Adrenal gland (tissue), 12 donors: Measurements from ENCODE around the gene ATG12. TPM values are rescaled to one million over a fixed set of nuclear protein-coding genes. Genes with fewer than 3 reads are reported as not detected.

Source experiments
- DNase-seq, 7 donors: peaks; one replicate each; pipeline ENCODE4 v3.0.0-alpha.2; 2019 to 2020
- H3K27ac ChIP-seq, 5 donors: fragments of 200-600 bp; sonication (generic) in 4 of 5; 1 replicate in 3 of 5; 2 replicates in 2 of 5; pipeline versions ENCODE4 v1.5.1 to v1.8.0; 2016 to 2020; ENCODE audit warnings: mild to moderate bottlenecking in 1 of 5
- H3K27me3 ChIP-seq: fragments of 200-600 bp; 2 replicates; pipeline ENCODE4 v1.8.0; 2021
- H3K36me3 ChIP-seq, 2 donors: fragments of 200-600 bp; replicated peaks in 1 of 2; 1 replicate in 1 of 2; 2 replicates in 1 of 2; pipeline versions ENCODE4 v1.5.1 to v1.8.0; 2018 to 2022
- H3K4me1 ChIP-seq, 2 donors: fragments of 200-600 bp; replicated peaks in 1 of 2; 1 replicate in 1 of 2; 2 replicates in 1 of 2; pipeline versions ENCODE4 v1.5.1 to v1.8.0; 2018 to 2021
- H3K4me3 ChIP-seq, 4 donors: fragments of 200-600 bp; sonication (generic) in 3 of 4; one replicate each; pipeline ENCODE4 v1.5.1; 2016 to 2018
- H3K9me3 ChIP-seq, 3 donors: fragments of 200-600 bp; sonication (generic) in 1 of 3; replicated peaks in 1 of 3; 1 replicate in 2 of 3; 2 replicates in 1 of 3; pipeline versions ENCODE4 v1.5.1 to v1.8.0; 2016 to 2021
- CTCF ChIP-seq, 6 experiments: fragments of 450-650 bp in 4 of 6; fragments of 200-600 bp in 2 of 6; sonication (generic) in 1 of 6; IDR thresholded peaks; 1 replicate in 5 of 6; 2 replicates in 1 of 6; pipeline versions ENCODE4 v1.5.1 to v1.8.0; 2016 to 2021; ENCODE audit warnings: antibody characterized with exemption in 6 of 6, mild to moderate bottlenecking in 2 of 6, moderate library complexity in 1 of 6
- POLR2A ChIP-seq, 2 donors: fragments of 450-650 bp; IDR thresholded peaks; one replicate each; pipeline ENCODE4 v1.6.1; 2017; ENCODE audit warnings: antibody characterized with exemption in 2 of 2, mild to moderate bottlenecking in 2 of 2, moderate library complexity in 1 of 2
- WGBS, 4 donors: extraction: QIAGEN DNeasy Blood & Tissue Kit in 2 of 4; methylation state at CpG; one replicate each; pipeline versions ENCODE4 v1.1.5 to v1.1.7; 2013 to 2017; 5-methylcytosine and 5-hydroxymethylcytosine counted together
- intact Hi-C, 2 donors: fragments of 100-400 bp; cut with DNase I; formaldehyde crosslinking; loops; one replicate each; pipeline versions ENCODE4 v1.14.1 to v1.15.0; 2022 to 2023
- polyA plus RNA-seq, 3 donors: library from polyadenylated mRNA; stranded (reverse); fragments of 200-250 nt in 2 of 3; fragments of 350-450 nt in 1 of 3; fragmentation: Illumina TruSeq in 1 of 3; extraction: RNeasy Lipid Tissue Mini Kit (QIAGEN cat#74804) in 1 of 3; gene quantifications; one replicate each; pipeline ENCODE4 v1.2.3, GENCODE V29; 2013 to 2014
- total RNA-seq, 9 donors: library from RNA; depleted of rRNA in 4 of 9; stranded (reverse); fragments of >200 nt in 4 of 9; fragments of 120-200 nt in 1 of 9; fragmentation: NEBNext Ultra II Directional in 1 of 9; extraction: Animal tissue kit (Norgen Biotek cat#: 25700) in 1 of 9; gene quantifications; one replicate each; pipeline versions ENCODE4 v1.1.0 to v1.2.4, GENCODE V29; 2013 to 2023
- donor health status: healthy with polysubstance abuse.
- donor health status: Bipolar disorder and iron deficiency.
- donor health status: DM: yes; HTN: yes; CAD: no.
- donor health status: DM: no; HTN: no; CAD: no.
- donor health status: DM: no; HTN: no; CAD: no.
- donor health status: DM: yes; HTN: yes; CAD: no.

Gene ATG12
- total and polyA plus RNA-seq, 12 donors, result 23.7 to 68.0 (median 41.1) TPM

- intact Hi-C loops, result no loop called here
- H3K9me3 ChIP-seq, result no peaks in the 10 kb centered on the region
- H3K4me1 ChIP-seq, result peaks cover 7 to 30% of the 10 kb centered on the region in 2 donors
- H3K27ac ChIP-seq, result no peak overlapping the region
- no peak for DNase-seq
- no peaks in the 10 kb centered on the region for H3K36me3 ChIP-seq
- no peaks in the 10 kb centered on the region for H3K27me3 ChIP-seq
- TF ChIP-seq POLR2A (IDR thresholded peaks at IDR 0.05) (no peak), CTCF (IDR thresholded peaks at IDR 0.05) (no peak)
- no peak overlapping the region for H3K4me3 ChIP-seq
Observed at GRCh38 chr5:115859378-115859777, 18.0 kb upstream of the ATG12 start.

DNA sequence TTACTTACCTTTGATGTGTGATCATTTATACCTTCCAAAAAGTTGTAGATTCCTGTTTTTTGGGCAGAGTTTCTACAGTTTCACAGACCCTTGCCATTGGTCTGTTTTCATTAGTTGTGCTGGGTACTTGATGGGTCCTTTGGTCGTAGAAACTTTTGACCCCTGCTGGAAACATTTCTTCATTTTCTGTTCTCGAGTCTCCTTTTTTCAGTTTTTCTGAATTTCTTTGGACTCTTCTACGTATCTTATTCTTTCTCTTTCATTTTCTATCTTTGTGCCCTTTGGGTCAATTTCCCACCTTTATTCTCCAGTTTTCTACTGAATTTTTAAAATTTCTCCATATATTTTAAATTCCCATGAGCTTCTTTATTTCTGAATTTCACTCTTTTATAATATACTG lies 17.0 kb upstream of the ATG12 start:
- WGBS, 4 donors, result 69 to 80% (median 76%) methylated on average over 3 of the region's 3 CpGs

GRCh38 chr5:115857626-115858349 lies 16.4 kb upstream of the ATG12 start:
- Histone ChIP-seq H3K4me3 (no peak overlapping the region), H3K4me1 (peaks cover 7 to 30% of the 10 kb centered on the region in 2 donors), H3K36me3 (no peaks in the 10 kb centered on the region), H3K27ac (no peak overlapping the region), H3K27me3 (no peaks in the 10 kb centered on the region), H3K9me3 (no peaks in the 10 kb centered on the region)
- no peak for TF ChIP-seq POLR2A (IDR thresholded peaks at IDR 0.05)
- no peak for TF ChIP-seq CTCF (IDR thresholded peaks at IDR 0.05)
- DNase-seq, result no peak
- 43 to 46% (median 44%) methylated on average over 2 of the region's 2 CpGs for WGBS, 4 donors
- intact Hi-C loops, result no loop called here

More for the DNA sequence above, 17.0 kb upstream of the ATG12 start:
- H3K27me3 ChIP-seq, result no peaks in the 10 kb centered on the region
- H3K36me3 ChIP-seq, result no peaks in the 10 kb centered on the region
- H3K4me3 ChIP-seq, result no peak overlapping the region
- DNase-seq, result no peak
- no peak overlapping the region for H3K27ac ChIP-seq
- TF ChIP-seq CTCF (IDR thresholded peaks at IDR 0.05) (no peak), POLR2A (IDR thresholded peaks at IDR 0.05) (no peak)
- H3K4me1 ChIP-seq, result peaks cover 7 to 30% of the 10 kb centered on the region in 2 donors
- intact Hi-C loops, result no loop called here
- H3K9me3 ChIP-seq, result no peaks in the 10 kb centered on the region

DNA sequence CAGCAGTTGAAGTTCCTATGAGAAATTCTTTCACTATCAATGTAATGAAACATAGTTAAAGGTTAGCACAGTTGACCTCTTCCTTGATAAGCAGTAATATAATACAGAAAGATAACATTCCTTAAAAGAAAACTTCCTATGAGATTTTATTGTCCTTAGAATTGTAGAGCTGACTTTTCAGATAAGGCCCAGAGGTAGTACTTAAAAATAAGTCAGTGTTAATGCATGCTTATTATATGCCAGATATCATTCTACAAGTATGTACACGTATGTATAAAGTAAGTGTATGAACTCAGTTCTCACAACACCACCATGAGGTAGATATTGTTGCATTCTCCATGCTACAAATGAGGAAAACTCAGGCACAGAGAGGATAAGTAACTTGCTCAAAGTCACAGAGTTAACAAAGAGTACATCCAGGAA lies 15.7 kb upstream of the ATG12 start:
- H3K4me3 ChIP-seq, result no peak overlapping the region
- no peaks in the 10 kb centered on the region for H3K9me3 ChIP-seq
- no peak overlapping the region for H3K27ac ChIP-seq
- H3K36me3 ChIP-seq, result no peaks in the 10 kb centered on the region
- WGBS, 4 donors, result 81 to 94% (median 85%) methylated on average over 1 of the region's 1 CpG
- no peaks in the 10 kb centered on the region for H3K27me3 ChIP-seq
- DNase-seq, result no peak
- TF ChIP-seq POLR2A (IDR thresholded peaks at IDR 0.05), result no peak
- no peak for TF ChIP-seq CTCF (IDR thresholded peaks at IDR 0.05)
- intact Hi-C loops, result no loop called here
- H3K4me1 ChIP-seq, result peaks cover 7 to 30% of the 10 kb centered on the region in 2 donors
